HS-27A (cell line): ENCODE data around the gene DGKA.

Experiments
- DNase-seq: peaks from one replicate; pipeline ENCODE4 v3.0.0-alpha.2; 2012; ENCODE audit warnings: low read depth, missing footprints

DGKA gene

GRCh38 chr12:55931780-55932550 lies 1.0 kb downstream of the DGKA start:
- no peak for DNase-seq

- DNase-seq, result no peak
These were observed 1.6 kb downstream of the DGKA start for GRCh38 chr12:55932551-55932910.

GRCh38 chr12:55933169-55933798 lies 2.3 kb downstream of the DGKA start:
- no peak for DNase-seq

GRCh38 chr12:55933799-55934742 lies 3.1 kb downstream of the DGKA start:
- DNase-seq, result no peak

GRCh38 chr12:55934773-55935172 lies 3.8 kb downstream of the DGKA start:
- no peak for DNase-seq

GRCh38 chr12:55935738-55936151 lies 4.8 kb downstream of the DGKA start:
- DNase-seq, result no peak

- DNase-seq, result no peak
These were observed 7.0 kb downstream of the DGKA start for GRCh38 chr12:55937981-55938380.

GRCh38 chr12:55938826-55939501 lies 8.0 kb downstream of the DGKA start:
- no peak for DNase-seq

GRCh38 chr12:55940065-55940732 lies 9.2 kb downstream of the DGKA start:
- no peak for DNase-seq

- no peak for DNase-seq
These were observed 11.1 kb downstream of the DGKA start for GRCh38 chr12:55942055-55942454.

- no peak for DNase-seq
These were observed 11.7 kb downstream of the DGKA start for GRCh38 chr12:55942577-55943136.

GRCh38 chr12:55946553-55946952 lies 15.6 kb downstream of the DGKA start:
- no peak for DNase-seq

- no peak for DNase-seq
These were observed 24.4 kb downstream of the DGKA start for GRCh38 chr12:55955344-55955743.

- no peak for DNase-seq
These were observed 25.0 kb downstream of the DGKA start for GRCh38 chr12:55955800-55956508.

GRCh38 chr12:55957106-55957859 lies 26.3 kb downstream of the DGKA start:
- DNase-seq, result no peak

GRCh38 chr12:55963760-55964159 lies 32.8 kb downstream of the DGKA start:
- DNase-seq, result no peak

- DNase-seq, result no peak
These were observed 34.3 kb downstream of the DGKA start for GRCh38 chr12:55965240-55965639.

- DNase-seq, result no peak
These were observed 35.0 kb downstream of the DGKA start, which contains the start of gene PMEL for GRCh38 chr12:55965941-55966407. Gene PMEL (minus strand): TSS chr12:55966042. CDS start chr12:55966011, 31 bp downstream.
